GM21576 (cell line): ENCODE data around the gene HSBP1L1.

ENCODE experiments used
- ATAC-seq: cut with Tn5 transposase; IDR thresholded peaks from one replicate; pipeline ENCODE4 v1.9.1; 2021; ENCODE audit warnings: mild to moderate bottlenecking, moderate library complexity; ENCODE audit not compliant: unreplicated experiment

Gene HSBP1L1

DNA sequence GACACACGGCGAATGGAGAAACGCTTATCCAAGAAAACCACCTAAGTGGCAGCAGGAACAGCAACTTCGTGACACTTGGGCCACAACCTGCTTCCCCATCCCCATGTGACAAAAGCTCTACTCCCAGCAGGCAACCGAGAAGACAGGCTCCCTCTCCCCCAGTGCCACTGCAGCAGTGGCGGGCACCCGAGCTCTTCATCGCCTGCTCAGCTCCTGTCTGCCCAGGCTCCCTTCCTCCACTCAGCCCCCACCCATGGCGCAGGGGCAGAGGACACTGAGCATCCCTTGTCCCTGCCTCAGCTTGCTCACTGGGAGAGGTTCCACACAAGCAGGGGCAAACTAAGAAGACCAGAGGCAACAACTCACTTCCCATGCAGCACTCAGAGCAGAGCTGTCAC lies 35.9 kb upstream of the HSBP1L1 start:
- ATAC-seq: no peak

DNA sequence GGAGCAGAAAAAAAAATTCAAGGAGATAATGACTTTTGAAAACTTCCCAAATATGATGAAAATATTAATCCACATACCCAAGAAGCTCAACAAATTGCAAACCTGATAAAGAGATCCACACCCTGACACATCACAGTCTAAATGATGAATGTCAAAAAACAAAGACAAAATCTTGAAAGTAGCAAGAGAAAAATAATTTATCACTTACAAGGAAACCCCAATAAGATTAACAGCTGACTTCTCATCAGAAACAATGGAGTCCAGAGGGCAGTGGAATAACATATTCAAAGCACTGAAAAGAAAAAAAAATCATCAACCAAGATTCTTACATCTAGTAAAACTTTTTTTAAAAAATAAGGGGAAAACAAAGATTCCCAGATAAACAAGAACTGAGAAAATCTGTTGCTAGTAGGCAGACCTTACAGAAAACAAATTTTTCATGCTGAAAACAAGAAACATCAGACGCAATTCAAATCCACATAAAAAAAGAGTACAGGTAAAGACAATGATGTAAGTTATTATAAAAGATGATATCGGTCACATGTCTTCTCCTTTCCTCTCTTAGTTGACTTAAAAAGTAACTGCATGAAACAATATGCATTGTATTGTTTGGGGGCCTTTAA lies 34.3 kb upstream of the HSBP1L1 start:
- ATAC-seq: no peak

DNA sequence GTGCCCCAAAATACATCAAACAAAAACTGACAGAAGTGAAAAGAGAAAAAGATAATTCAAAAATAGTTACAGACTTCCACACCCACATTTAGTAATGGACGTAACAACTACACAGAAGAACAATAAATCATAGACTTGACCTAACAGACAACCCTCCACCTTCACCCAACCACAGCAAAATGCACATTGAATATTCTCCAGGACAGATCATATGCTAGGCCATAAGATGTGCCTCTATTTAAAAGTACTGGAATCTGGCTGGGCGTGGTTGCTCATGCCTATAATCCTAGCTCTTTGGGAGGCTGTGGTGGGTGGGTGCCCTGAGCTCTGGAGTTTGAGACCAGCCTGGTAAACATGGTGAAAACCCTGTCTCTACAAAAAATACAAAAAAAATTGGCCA lies 33.0 kb upstream of the HSBP1L1 start:
- ATAC-seq: no peak

DNA sequence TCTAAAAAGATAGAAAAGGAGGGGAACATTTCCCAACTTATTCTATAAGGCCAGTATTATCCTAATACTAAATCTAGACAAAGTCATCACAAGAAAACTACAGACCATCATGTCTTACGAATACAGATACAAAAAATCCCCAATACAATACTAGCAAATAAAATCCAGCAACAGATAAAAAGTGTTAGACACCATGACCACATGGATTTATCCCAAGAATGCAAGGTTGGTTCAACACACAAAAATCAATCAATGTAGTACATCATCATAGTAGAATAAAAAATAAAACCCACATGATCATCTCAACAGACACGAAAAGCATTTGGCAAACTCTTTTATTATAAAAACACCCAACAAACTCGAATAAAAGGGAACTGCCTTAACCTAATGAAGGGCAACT lies 31.5 kb upstream of the HSBP1L1 start:
- ATAC-seq: no peak

DNA sequence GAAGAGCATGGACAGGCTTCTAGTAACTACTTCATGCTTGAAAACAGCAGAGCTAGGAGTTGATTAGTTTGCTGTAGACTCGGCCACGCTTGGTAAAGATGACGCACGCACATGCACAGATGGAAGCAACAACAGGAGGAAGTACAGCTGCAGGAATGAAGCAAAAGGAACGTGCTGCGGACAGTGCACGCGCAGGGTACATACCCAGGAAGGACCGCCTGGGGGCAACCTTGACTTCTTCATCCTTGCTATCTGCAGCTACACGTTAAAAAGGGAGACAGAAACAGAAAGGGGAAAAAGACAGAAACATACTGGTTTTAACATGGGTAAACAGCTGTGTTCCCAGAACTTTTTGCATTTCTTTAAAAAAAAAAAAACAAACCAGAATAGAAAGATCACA lies 30.7 kb upstream of the HSBP1L1 start:
- no peak for ATAC-seq

DNA sequence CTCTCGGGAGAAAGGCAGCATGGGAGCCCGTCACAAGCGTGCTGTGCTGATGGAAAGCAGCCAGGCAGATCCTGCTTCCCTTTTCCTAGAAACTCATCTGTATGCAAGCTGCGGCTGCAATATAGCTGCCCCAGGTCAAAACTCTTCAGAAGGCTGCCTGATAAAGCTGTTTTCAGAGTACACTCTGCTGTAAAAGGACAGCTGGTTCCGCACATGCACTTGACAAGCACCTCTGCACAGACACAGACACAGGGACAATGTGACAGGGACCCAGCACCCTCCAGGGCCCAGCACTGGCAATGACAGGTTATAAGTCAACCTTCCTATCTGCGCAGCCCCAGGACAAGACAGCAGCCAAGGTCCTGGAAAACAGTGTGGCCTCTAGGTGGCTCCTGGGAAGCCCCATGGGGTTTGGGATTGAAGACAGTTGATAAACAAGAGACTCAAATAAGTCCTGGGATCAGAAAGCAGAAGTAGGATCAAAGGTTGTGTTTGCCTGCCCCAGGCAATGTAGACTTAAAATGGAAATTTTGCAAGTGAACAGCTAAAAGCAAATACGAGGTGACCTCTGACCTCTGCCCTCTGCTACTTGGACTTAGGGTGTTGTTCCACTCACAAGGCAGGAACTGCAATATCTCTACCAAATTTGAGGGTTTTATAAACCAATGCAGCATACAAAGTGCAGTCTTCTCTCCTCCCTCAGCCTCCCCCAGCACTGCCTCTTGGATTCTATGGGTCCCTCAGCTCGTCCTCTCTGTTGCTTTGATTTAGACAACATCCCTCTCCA lies 29.9 kb upstream of the HSBP1L1 start:
- no peak for ATAC-seq

DNA sequence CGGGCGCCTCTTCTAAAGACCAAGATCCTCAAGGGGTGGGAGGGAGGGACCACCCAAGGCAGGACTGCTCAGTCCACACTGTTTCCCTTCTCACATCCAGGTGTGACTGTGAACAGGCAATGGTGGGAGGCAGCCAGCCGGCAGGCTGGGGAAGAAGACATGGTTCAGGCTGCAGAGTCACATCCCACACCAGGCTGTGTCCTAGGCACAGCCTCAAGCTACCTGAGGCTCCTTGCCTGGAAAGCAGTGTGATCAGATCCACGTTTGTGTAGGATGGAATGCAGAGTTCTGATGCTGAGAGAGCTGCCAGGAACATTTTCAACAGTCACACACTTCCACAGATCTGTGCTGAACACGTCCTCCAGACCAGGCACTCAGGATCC lies 29.4 kb upstream of the HSBP1L1 start:
- no peak for ATAC-seq

DNA sequence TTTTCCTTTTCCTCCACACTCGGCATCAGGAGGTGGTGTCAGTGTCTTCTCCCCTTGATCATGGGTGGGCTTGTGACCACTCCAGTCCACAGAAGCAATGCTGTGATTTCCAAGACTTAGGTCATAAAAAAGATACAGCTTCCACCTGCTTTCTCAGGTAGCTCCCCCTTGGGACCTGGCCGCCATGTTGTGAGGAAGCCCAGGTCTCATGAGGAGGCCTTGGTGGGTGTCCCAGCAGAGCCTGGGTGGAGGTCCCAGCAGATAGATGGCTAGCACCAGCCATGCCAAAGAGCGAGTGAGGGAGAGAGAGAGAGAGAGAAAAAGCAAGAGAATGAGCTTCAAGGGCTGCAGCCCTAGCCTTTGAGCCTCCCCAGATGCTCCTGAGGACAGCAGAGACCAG lies 28.9 kb upstream of the HSBP1L1 start:
- no peak for ATAC-seq

DNA sequence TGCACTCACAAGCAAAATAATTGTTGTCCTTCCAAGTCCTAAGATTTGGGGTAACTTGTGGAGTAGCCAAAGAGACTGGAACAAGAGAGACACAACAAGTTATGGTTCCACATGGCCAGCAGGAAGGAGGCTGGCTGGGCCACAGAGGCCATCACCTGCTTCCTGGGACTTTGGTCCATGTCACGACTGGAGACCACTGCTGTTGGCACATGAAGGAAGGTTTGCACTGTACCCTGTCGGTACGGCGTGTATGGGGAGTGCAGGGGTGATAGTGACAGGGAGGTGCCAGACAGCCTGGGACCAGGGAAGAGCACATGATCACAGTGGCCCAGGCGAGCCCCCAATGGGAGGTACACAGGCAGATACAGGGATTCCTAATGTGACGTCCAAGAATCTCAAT lies 28.5 kb upstream of the HSBP1L1 start:
- no peak for ATAC-seq

DNA sequence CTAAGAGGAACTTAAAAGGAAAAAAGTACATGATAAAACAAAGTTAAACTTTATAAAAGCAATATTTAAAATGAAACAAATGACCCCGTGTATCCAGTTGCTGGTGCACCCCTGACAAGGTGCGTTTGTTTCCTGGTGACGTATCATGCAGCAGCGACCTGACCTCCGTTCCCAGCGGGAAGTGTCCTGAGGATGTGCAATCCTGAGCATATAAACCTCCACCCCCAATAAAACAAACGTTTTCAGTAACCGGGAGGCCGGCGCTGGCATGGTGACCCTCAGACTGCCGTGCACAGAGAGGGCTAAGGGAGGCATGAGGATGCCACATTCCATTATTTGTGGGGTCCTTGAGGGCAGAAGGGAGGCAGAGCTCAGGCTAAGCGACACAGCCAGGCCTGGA lies 27.8 kb upstream of the HSBP1L1 start:
- no peak for ATAC-seq

DNA sequence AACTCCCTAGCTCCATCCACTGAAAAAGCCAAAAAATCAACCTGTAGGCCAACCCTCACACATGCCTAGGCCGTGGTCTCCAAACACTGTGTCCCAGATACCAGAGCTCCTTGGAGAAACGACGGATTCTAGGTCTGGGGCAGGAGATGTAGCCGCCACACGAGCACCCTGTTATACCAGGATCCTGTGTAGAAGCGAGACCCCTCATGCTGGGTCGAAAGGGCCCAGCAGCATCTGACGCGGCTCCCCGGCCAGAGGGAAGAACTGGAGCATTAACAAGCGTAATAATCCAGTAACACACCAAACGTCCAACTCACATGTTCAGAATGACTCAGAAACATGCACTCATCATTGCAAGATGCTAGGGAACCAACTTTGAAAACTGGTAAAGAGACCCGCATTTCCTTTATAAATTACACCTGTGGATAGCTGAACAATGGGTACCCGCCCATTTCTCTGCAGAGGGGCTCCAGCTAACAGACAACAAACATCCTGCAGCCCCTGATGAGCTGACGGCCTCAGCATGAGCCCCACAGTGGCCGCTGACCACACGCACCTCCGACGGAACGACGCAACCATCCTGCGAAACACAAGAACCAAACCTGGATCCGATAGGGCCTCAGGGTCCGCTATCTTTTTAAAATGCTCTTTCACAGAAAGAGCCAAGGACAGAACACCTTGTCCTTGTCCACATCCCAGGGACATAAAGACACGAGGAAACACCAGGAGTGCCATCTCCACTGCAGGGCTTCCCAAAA lies 27.2 kb upstream of the HSBP1L1 start:
- no peak for ATAC-seq

DNA sequence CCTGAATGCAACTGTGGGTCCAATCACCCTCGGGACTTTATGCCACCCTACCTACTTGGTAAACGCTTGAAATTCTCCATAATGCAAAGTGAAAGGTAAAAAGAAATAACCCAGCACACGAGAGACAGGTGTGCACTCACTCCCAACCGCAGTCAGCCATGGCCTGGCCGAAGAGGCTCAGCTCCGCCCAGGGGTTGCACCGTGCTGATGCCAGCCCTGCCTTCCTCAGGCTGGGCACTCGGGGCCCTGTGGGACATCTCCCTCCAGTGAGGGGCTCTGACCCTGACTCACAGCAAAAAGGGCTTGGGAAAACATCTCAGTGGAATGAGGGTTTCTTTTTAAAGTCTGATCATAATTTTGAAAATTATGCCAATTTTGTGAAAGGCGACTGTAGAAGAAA lies 26.2 kb upstream of the HSBP1L1 start:
- no peak for ATAC-seq

DNA sequence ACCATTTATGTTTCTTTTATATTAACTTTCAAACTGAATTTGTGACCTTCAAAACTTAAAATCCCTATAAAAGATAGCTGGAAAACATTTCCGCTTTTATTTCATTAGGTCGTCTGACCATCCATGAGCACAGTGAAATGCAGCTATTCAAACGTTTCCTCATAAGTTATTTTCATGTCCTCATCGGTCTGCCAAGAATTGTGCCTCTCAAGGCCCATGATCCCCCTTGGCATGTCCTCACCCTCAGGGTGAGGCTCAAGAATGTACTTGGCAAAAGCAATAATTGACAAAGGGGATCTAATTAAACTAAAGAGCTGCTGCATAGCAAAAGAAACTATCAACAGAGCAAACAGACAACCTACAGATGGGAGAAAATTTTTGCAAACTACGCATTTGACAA lies 25.3 kb upstream of the HSBP1L1 start:
- no peak for ATAC-seq

DNA sequence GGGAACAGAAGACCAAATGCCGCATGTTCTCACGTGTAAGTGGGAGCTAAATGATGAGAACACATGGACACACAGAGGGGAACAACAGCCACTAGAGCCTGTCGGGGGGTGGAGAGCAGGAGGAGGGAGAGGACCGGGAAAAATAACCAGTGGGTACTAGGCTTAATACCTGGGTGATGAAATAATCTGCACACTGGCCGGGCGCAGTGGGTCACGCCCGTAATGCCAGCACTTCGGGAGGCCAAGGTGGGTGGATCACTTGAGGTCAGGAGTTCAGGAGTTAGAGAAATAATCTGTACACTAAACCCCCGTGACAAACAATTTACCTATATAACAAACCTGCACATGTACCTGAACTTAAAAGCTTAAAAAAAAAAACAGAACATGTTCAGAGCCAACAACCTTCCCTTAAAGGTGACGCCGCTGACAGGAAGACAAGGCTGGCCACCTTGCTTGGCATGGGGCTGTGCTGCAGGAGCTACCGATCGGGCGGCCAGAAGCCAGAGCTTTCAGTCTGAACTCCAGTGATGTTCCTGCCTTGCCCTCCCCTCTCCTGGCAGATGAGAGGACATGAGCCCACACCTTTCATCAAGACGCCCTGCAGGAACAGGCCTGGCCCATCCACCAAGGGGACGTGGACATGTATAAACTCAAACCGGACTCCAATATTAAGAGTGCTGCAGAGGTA lies 24.2 kb upstream of the HSBP1L1 start:
- no peak for ATAC-seq

DNA sequence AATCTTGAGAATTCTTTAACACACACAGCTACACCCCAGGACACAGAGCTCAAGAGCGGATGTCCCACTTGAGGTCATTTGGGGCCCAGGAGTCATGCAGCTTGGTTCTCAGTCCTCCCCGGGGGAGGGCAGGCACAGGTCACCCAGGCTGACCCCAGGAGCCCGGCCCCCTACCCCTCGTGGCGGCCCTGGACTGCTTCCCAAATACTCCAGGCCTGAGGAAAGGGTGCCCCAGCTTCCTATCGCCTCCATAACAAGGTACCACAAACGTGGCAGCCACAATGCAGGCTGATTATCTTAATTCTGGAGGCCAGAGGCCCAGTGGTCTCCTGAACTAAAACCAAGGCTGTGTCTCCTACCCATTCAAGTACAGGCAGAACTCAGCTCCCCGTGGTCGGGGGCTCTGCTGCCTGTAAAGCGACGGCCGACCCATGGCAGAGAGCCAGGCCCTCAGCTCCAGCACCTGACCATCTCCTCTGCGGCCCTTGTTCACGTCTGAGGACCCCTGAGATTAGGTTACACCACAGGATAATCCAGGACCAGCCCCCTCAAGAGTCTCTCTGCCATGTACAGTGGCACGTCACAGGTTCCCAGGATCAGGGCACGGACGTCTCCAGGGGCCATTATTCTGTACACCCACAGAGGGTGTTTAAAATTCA lies 23.5 kb upstream of the HSBP1L1 start:
- no peak for ATAC-seq

DNA sequence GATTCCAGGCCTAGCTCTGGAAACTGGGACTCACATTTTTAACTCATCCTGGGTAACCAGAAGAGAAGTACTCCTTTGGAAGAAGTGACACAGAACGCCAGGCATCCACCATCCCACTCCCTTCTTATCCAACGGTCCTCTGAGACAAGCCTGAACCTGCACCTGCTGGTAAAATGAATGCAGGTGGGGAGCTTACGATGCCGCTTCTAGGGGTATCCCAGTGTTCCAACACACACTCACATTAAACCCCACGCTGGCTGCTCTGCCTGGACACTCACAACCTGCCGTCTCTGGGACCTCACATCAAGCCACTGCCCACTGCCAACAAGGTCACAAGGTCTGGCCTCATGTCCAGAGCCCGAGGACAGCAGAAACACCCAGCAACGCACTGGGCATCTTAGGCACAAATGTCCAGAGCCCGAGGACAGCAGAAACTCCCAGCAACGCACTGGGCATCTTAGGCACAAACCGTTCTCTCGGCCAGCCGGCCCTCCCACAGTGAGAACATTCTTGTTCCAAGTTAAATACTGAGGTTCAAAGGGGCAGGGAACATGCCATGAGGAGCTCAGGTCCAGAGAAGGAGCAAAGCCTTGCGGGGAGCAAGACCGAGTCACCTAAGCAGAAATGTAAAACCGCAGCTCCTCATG lies 22.8 kb upstream of the HSBP1L1 start:
- no peak for ATAC-seq

DNA sequence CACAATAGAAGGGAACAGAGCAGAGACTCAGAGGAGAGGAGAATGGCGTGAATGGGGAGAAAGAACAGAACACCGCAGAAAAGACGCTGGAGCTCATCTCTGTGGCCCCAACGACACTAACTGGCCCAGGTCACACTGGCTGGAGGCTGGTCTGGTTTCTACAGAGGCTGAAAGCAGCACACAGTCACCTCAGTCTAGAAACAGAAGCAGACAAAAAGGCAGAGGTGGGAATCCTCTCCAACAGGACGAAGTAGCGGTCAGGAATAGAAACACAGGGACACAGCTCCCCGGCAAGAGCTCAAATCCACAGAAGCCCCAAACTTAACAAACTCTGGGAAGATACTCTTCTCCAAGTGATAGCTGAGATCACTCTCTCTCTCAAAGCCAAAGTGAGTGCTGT lies 22.2 kb upstream of the HSBP1L1 start:
- ATAC-seq: no peak

DNA sequence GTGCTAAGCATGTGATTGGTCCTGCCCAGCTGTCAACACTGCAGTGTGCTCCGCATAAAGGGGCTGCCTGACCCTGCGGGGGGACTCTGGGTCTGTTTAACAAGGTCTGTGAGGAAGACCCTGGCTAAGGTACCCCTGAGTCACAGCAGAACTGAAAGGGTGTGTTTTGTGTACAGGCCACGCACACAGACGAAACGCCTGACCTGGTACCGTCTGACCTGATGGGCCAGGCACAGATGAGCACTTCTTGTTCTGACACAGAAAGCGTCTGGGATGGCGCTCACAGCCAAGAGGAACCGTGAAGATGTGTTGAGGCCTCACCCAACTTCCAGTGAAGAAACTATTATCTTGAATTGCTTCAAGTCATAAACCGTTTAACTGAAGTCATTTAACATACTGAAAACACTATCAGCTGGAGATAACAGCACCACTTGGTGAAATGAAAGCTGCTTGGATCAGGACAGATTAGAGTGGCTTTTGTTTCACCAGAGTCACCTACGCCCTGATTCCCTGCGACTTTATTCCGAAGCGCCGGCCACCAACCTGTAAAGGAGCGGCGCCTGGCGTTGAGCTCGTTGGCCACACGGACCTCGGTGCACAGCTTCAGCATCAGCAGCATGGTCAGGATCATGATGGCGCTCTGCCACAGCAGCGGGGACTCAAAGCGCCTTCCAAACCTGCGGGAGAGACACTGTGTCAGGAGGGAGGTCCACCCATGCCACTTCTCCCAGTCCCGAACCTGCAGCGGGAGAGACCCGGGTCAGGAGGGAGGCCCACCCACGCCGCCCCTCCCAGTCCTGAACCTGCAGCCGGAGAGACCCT lies 21.4 kb upstream of the HSBP1L1 start:
- no peak for ATAC-seq

DNA sequence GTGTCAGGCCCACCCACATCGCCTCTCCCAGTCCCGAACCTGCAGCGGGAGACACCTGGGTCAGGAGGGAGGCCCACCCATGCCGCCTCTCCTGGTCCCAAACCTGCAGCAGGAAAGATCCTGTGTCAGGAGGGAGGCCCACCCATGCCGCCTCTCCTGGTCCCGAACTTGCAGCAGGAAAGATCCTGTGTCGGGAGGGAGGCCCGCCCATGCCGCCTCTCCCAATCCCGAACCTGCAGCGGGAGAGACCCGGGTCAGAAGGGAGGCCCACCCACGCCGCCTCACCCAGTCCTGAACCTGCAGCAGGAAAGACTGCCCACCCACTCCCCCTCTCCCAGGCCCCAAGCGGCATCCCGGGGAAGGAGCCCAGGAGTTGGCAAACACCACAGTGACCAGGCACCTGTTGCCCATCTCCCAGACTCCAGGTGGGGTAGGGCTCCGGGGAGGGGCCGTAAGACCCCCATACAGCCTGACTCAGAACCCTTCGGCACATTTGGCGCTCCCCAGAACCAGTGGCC lies 20.8 kb upstream of the HSBP1L1 start:
- no peak for ATAC-seq
